ENCODE results near the gene PRKCQ.
"Not testable (repeated sequence)": the region's sequence is repeated elsewhere in the genome, so short reads cannot be mapped to it uniquely, and the experiment has no call there.

The PRKCQ gene

GRCh38 chr10:6401558-6402348 is 178.3 kb downstream of the PRKCQ start:
- no peak for DNase-seq

GRCh38 chr10:6400821-6401465 is 179.1 kb downstream of the PRKCQ start:
- DNase-seq, result no peak

GRCh38 chr10:6400331-6400730 is 179.7 kb downstream of the PRKCQ start:
- no peak for DNase-seq

GRCh38 chr10:6399879-6400278 is 180.2 kb downstream of the PRKCQ start:
- no peak for DNase-seq

- no peak for DNase-seq
These were observed 180.8 kb downstream of the PRKCQ start for GRCh38 chr10:6399231-6399741.

- DNase-seq, result no peak
These were observed 181.7 kb downstream of the PRKCQ start for GRCh38 chr10:6398399-6398798.

GRCh38 chr10:6396652-6397051 is 183.4 kb downstream of the PRKCQ start:
- no peak for DNase-seq

- DNase-seq, result no peak
These were observed 183.8 kb downstream of the PRKCQ start for GRCh38 chr10:6396226-6396625.

- DNase-seq, result no peak
These were observed 184.5 kb downstream of the PRKCQ start for GRCh38 chr10:6395606-6396005.

- DNase-seq, result no peak
These were observed 186.0 kb downstream of the PRKCQ start for GRCh38 chr10:6394084-6394483.

- no peak for DNase-seq
These were observed 186.9 kb downstream of the PRKCQ start for GRCh38 chr10:6393168-6393567.

GRCh38 chr10:6390213-6390845 is 189.7 kb downstream of the PRKCQ start:
- no peak for DNase-seq

GRCh38 chr10:6388261-6388893 is 191.7 kb downstream of the PRKCQ start:
- DNase-seq, result no peak

- DNase-seq, result no peak
These were observed 193.1 kb downstream of the PRKCQ start for GRCh38 chr10:6386960-6387359.

- no peak for DNase-seq
These were observed 193.7 kb downstream of the PRKCQ start for GRCh38 chr10:6386346-6386745.

- DNase-seq, result no peak
These were observed 194.4 kb downstream of the PRKCQ start for GRCh38 chr10:6385665-6386064.

- no peak for DNase-seq
These were observed 195.2 kb downstream of the PRKCQ start for GRCh38 chr10:6384847-6385246.

- no peak for DNase-seq
These were observed 196.0 kb downstream of the PRKCQ start for GRCh38 chr10:6384031-6384430.

- no peak for DNase-seq
These were observed 196.8 kb downstream of the PRKCQ start for GRCh38 chr10:6383096-6383812.

GRCh38 chr10:6382081-6382480 is 198.0 kb downstream of the PRKCQ start:
- DNase-seq, result no peak

- DNase-seq, result not testable (repeated sequence)
These were observed 199.6 kb downstream of the PRKCQ start for GRCh38 chr10:6380478-6380877.

GRCh38 chr10:6379015-6379776 is 200.9 kb downstream of the PRKCQ start:
- DNase-seq, result no peak

All from NK-92 treated with Interleukin-12 subunit alpha and Interleukin-12 subunit beta, amount 100 ng/mL, for 24 hours (cell line).